IMR-90 (cell line): ENCODE results near the gene SCAF4. TPM values are rescaled to one million over a fixed set of nuclear protein-coding genes. Genes with fewer than 3 reads are reported as not detected.

Experiments
- ATAC-seq: fragments of 200-7000 bp; cut with Tn5 transposase; 2 replicates; pipeline ENCODE4 v1.9.1; 2020; ENCODE audit warnings: low read depth, mild to moderate bottlenecking, moderate library complexity
- BruUV-seq: library from RNA; stranded (reverse); fragments of 400-500 nt; replicated peaks from 2 replicates; lab custom pipeline; 2021; lab: Mats Ljungman, UMichigan
- CTCF ChIA-PET: fragments of 300-600 bp; formaldehyde crosslinking; extraction: SDS; loops from one replicate; lab custom pipeline; 2021; ENCODE audit warnings: antibody characterized with exemption; lab: Yijun Ruan, JAX
- POLR2A ChIA-PET: fragments of 300-600 bp; sonication (Branson Sonifier 250); formaldehyde crosslinking; loops from one replicate; lab custom pipeline; 2022; ENCODE audit warnings: antibody characterized with exemption; ENCODE audit not compliant: unreplicated experiment; lab: Charles Lee
- DNase-seq: peaks from one replicate; pipeline ENCODE4 v3.0.0; 2013
- H2AFZ ChIP-seq: replicated peaks from 2 replicates; pipeline ENCODE3; 2013; ENCODE audit warnings: low read length, mild to moderate bottlenecking; ENCODE audit not compliant: poor library complexity
- H2AK5ac ChIP-seq: 2 replicates; pipeline ENCODE4 v1.6.1; 2013; ENCODE audit warnings: low read depth, low read length, inconsistent platforms
- H2AK9ac ChIP-seq: replicated peaks from 2 replicates; pipeline ENCODE3; 2013; ENCODE audit warnings: mild to moderate bottlenecking, low read depth, low read length, moderate library complexity; ENCODE audit not compliant: poor library complexity
- H2BK120ac ChIP-seq: 2 replicates; pipeline ENCODE4 v1.6.1; 2013; ENCODE audit warnings: low read depth, low read length, inconsistent platforms
- H2BK15ac ChIP-seq: 3 replicates; pipeline ENCODE4 v1.6.1; 2013; ENCODE audit warnings: low read depth, low read length, inconsistent platforms
- H2BK20ac ChIP-seq: 2 replicates; pipeline ENCODE4 v1.6.1; 2013; ENCODE audit warnings: low read depth, mild to moderate bottlenecking, inconsistent platforms, low read length, moderate library complexity
- H2BK5ac ChIP-seq: 2 replicates; pipeline ENCODE4 v1.6.1; 2013; ENCODE audit warnings: mild to moderate bottlenecking, low read depth, low read length, inconsistent platforms; ENCODE audit not compliant: poor library complexity, severe bottlenecking
- H3K14ac ChIP-seq: replicated peaks from 2 replicates; pipeline ENCODE4 v1.6.1; 2013; ENCODE audit warnings: low read depth, low read length, inconsistent platforms
- H3K18ac ChIP-seq: 2 replicates; pipeline ENCODE4 v1.6.1; 2013; ENCODE audit warnings: low read depth, low read length, control low read depth
- H3K23ac ChIP-seq: 2 replicates; pipeline ENCODE4 v1.6.1; 2013; ENCODE audit warnings: low read depth, low read length, inconsistent platforms
- H3K27ac ChIP-seq: 2 replicates; pipeline ENCODE4 v1.5.1; 2013; ENCODE audit warnings: mild to moderate bottlenecking, control low read depth, low read length; ENCODE audit not compliant: insufficient read depth
- H3K27me3 ChIP-seq: 2 replicates; pipeline ENCODE4 v1.6.1; 2013; ENCODE audit warnings: low read length; ENCODE audit not compliant: control insufficient read depth, insufficient read depth
- H3K36me3 ChIP-seq: 2 replicates; pipeline ENCODE4 v1.6.1; 2013; ENCODE audit warnings: low read length, mixed read lengths; ENCODE audit not compliant: control insufficient read depth, insufficient read depth
- H3K4ac ChIP-seq: 2 replicates; pipeline ENCODE4 v1.6.1; 2013; ENCODE audit warnings: low read depth, low read length, inconsistent platforms
- H3K4me1 ChIP-seq: 2 replicates; pipeline ENCODE4 v1.6.1; 2013; ENCODE audit warnings: low read length, mixed read lengths; ENCODE audit not compliant: control insufficient read depth, insufficient read depth
- H3K4me2 ChIP-seq: 2 replicates; pipeline ENCODE4 v1.6.1; 2013; ENCODE audit warnings: low read depth, mild to moderate bottlenecking, control low read depth, low read length, moderate library complexity
- H3K4me3 ChIP-seq: 2 replicates; pipeline ENCODE4 v1.5.1; 2013; ENCODE audit warnings: low read depth, mild to moderate bottlenecking, control low read depth, low read length, moderate library complexity; ENCODE audit not compliant: insufficient read depth
- H3K56ac ChIP-seq: 2 replicates; pipeline ENCODE4 v1.6.1; 2013; ENCODE audit warnings: low read length, inconsistent platforms; ENCODE audit not compliant: insufficient read depth; ENCODE audit errors: extremely low read depth
- H3K79me1 ChIP-seq, 2 experiments: 2 replicates each; pipeline ENCODE4 v1.6.1; 2013; ENCODE audit warnings: low read length in 2 of 2, inconsistent platforms in 1 of 2, low read depth in 1 of 2
- H3K9ac ChIP-seq: 2 replicates; pipeline ENCODE4 v1.6.1; 2013; ENCODE audit warnings: low read depth, low read length, control low read depth
- H3K9me1 ChIP-seq: 2 replicates; pipeline ENCODE4 v1.6.1; 2013; ENCODE audit warnings: low read length, inconsistent platforms; ENCODE audit not compliant: insufficient read depth
- H3K9me3 ChIP-seq: 2 replicates; pipeline ENCODE4 v1.6.1; 2013; ENCODE audit warnings: low read length; ENCODE audit not compliant: control insufficient read depth, insufficient read depth
- H4K20me1 ChIP-seq: 2 replicates; pipeline ENCODE4 v1.6.1; 2013; ENCODE audit warnings: low read length, inconsistent platforms; ENCODE audit not compliant: insufficient read depth
- H4K5ac ChIP-seq: 2 replicates; pipeline ENCODE4 v1.6.1; 2013; ENCODE audit warnings: mild to moderate bottlenecking, low read depth, low read length, control low read depth
- H4K8ac ChIP-seq, 2 experiments: 2 replicates each; pipeline ENCODE4 v1.6.1; 2013; ENCODE audit warnings: low read depth in 2 of 2, low read length in 2 of 2, control low read depth in 1 of 2, inconsistent platforms in 1 of 2
- H4K91ac ChIP-seq: 2 replicates; pipeline ENCODE4 v1.6.1; 2013; ENCODE audit warnings: low read depth, low read length, inconsistent platforms; ENCODE audit not compliant: insufficient read depth
- MXI1 ChIP-seq: IDR thresholded peaks from 2 replicates; pipeline ENCODE4 v1.6.1; 2012; ENCODE audit warnings: low read depth, mild to moderate bottlenecking, low read length, moderate library complexity, borderline replicate concordance
- POLR2A ChIP-seq: IDR thresholded peaks from 2 replicates; pipeline ENCODE4 v1.6.1; 2012; ENCODE audit warnings: mild to moderate bottlenecking, low read depth, low read length
- WGBS, 2 experiments: methylation state at CpG; one replicate each; pipeline versions ENCODE4 v1.1.5 to v1.1.7; 2013; ENCODE audit warnings: missing lambda C conversion rate in 2 of 2; ENCODE audit not compliant: insufficient read length in 1 of 2; ENCODE audit errors: extremely low coverage in 2 of 2; 5-methylcytosine and 5-hydroxymethylcytosine counted together
- dilution Hi-C: fragments of 300-500 bp; cut with HindIII; formaldehyde crosslinking; loops from one replicate; pipeline ENCODE4 v1.14.3; 2018; ENCODE audit warnings: low sequenced_read_pairs; ENCODE audit not compliant: unreplicated experiment
- in situ Hi-C: fragments of 300-500 bp; cut with MboI; formaldehyde crosslinking; loops from 3 replicates; pipeline ENCODE4 v1.14.3; 2019; ENCODE audit warnings: low sequenced_read_pairs, inconsistent platforms, mixed read lengths
- intact Hi-C: fragments of 100-400 bp; cut with micrococcal nuclease; formaldehyde crosslinking; loops from 2 replicates; pipeline ENCODE4 v1.10.0; 2022
- polyA plus RNA-seq, 3 experiments: library from polyadenylated mRNA; depleted of rRNA; stranded (reverse); fragments of >200 nt; gene quantifications; 2 replicates each; pipeline ENCODE4 v1.2.3, GENCODE V29; 2012; ENCODE audit warnings: low replicate concordance in 1 of 3
- total RNA-seq: library from RNA; depleted of rRNA; stranded (reverse); fragments of >200 nt; gene quantifications from 2 replicates; pipeline ENCODE4 v1.2.3, GENCODE V29; 2012
- TF ChIP-seq, protein P1 (sequence below): conservative IDR thresholded peaks from 2 replicates; pipeline ENCODE4 v1.5.1; 2012; ENCODE audit warnings: mild to moderate bottlenecking, low read depth, low read length, improper control_type of control experiment

Gene SCAF4
- total and polyA plus RNA-seq, 2 of the 4 experiments (the other 2 are of a cell fraction), result 2.7 to 12.1 TPM

DNA sequence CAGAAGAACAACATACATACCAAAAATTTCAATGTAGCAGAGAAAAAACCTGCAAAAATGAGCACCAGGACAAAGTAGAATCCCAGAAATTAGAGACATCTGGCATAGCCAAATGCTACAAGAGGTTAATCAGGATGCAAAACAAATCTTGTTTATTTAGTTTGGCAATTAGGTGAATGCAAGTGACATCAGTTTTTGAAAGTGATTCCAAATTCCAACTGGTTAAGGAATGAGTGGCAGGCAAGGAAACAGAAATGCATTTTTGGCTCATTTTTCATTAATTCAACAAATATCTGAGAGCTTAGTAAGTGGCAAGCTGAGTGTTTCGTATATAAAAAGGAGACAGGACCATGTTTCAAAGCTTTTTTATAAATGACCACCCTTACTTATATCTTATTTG lies 21.3 kb downstream of the SCAF4 start:
- no peak overlapping the region for H3K23ac ChIP-seq
- H4K20me1 ChIP-seq, result peaks cover 67% of the 10 kb centered on the region
- intact Hi-C loops, result no loop called here
- H4K91ac ChIP-seq, result no peak overlapping the region
- H2BK120ac ChIP-seq, result no peak overlapping the region
- H3K4me3 ChIP-seq, result no peak overlapping the region
- no peak overlapping the region for H3K56ac ChIP-seq
- H3K9ac ChIP-seq, result no peak overlapping the region
- no TSS peak for BruUV-seq
- no peak overlapping the region; a peak in 1 of 4 replicates for H4K8ac ChIP-seq
- ATAC-seq, result peak; percentile 67
- H2BK5ac ChIP-seq, result peak overlapping the region; percentile 90
- no peak overlapping the region for H2AK5ac ChIP-seq
- no peak overlapping the region for H2AFZ ChIP-seq
- peaks cover 6 to 39% of the 10 kb centered on the region in 2 experiments; a peak in 3 of 4 replicates for H3K79me1 ChIP-seq
- POLR2A ChIA-PET, result no interaction called here
- peaks cover 12% of the 10 kb centered on the region for H3K4me1 ChIP-seq
- H3K27me3 ChIP-seq, result no peaks in the 10 kb centered on the region
- no peaks in the 10 kb centered on the region; the same call in 1 of the 2 replicates for H3K9me1 ChIP-seq
- no peak overlapping the region for H3K18ac ChIP-seq
- H2BK20ac ChIP-seq, result no peak overlapping the region
- CTCF ChIA-PET, result no interaction called here
- dilution Hi-C loops, result no loop called here
- H2BK15ac ChIP-seq, result no peak overlapping the region
- 0 out of 2 replicates have a peak, but pooled peaks cover 2% of the 10 kb centered on the region for H3K36me3 ChIP-seq
- DNase-seq, result peak; percentile 82
- in situ Hi-C loops, result no loop called here
- no peaks in the 10 kb centered on the region for H3K9me3 ChIP-seq
- TF ChIP-seq POLR2A (no peak), MXI1 (no peak)
- TF ChIP-seq, protein P1, sequence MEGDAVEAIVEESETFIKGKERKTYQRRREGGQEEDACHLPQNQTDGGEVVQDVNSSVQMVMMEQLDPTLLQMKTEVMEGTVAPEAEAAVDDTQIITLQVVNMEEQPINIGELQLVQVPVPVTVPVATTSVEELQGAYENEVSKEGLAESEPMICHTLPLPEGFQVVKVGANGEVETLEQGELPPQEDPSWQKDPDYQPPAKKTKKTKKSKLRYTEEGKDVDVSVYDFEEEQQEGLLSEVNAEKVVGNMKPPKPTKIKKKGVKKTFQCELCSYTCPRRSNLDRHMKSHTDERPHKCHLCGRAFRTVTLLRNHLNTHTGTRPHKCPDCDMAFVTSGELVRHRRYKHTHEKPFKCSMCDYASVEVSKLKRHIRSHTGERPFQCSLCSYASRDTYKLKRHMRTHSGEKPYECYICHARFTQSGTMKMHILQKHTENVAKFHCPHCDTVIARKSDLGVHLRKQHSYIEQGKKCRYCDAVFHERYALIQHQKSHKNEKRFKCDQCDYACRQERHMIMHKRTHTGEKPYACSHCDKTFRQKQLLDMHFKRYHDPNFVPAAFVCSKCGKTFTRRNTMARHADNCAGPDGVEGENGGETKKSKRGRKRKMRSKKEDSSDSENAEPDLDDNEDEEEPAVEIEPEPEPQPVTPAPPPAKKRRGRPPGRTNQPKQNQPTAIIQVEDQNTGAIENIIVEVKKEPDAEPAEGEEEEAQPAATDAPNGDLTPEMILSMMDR, result no peak
- no peak overlapping the region for H3K14ac ChIP-seq
- H3K4me2 ChIP-seq, result peak overlapping the region; percentile 24; the same call in 1 of the 2 replicates
- no CpG with 5 or more reads among the region's 1 CpG for WGBS, 2 experiments
- no peak overlapping the region for H2AK9ac ChIP-seq
- H3K27ac ChIP-seq, result peak overlapping the region; percentile 78; the same call in 1 of the 2 replicates
- no peak overlapping the region for H3K4ac ChIP-seq
- no peak overlapping the region for H4K5ac ChIP-seq
